Stomach (tissue), 9 donors: ENCODE measurements around the gene ARMC6. TPM values are rescaled to one million over a fixed set of nuclear protein-coding genes. Genes with fewer than 3 reads are reported as not detected.

ENCODE experiments used
- DNase-seq, 2 donors: peaks; one replicate each; pipeline versions ENCODE4 v3.0.0 to v3.0.0-alpha.2; 2013 to 2019
- H3K27ac ChIP-seq, 5 donors: fragments of 200-600 bp in 4 of 5; sonication (generic) in 4 of 5; one replicate each; pipeline ENCODE4 v1.5.1; 2013 to 2019; ENCODE audit warnings: mild to moderate bottlenecking in 1 of 5, moderate library complexity in 1 of 5
- H3K27me3 ChIP-seq, 3 donors: fragments of 200-600 bp; sonication (generic); one replicate each; pipeline ENCODE4 v1.5.1; 2017 to 2019; ENCODE audit warnings: mixed run types in 1 of 3
- H3K36me3 ChIP-seq, 4 donors: fragments of 200-600 bp; sonication (generic); 1 replicate in 3 of 4; 2 replicates in 1 of 4; pipeline ENCODE4 v1.5.1; 2016 to 2019
- H3K4me1 ChIP-seq, 4 donors: fragments of 200-600 bp; sonication (generic); one replicate each; pipeline ENCODE4 v1.5.1; 2016 to 2019
- H3K4me3 ChIP-seq, 4 donors: fragments of 200-600 bp; sonication (generic) in 3 of 4; one replicate each; pipeline ENCODE4 v1.5.1; 2016 to 2019; ENCODE audit warnings: mild to moderate bottlenecking in 1 of 4
- H3K9me3 ChIP-seq, 4 donors: fragments of 200-600 bp; sonication (generic); one replicate each; pipeline ENCODE4 v1.5.1; 2016 to 2019
- CTCF ChIP-seq, 7 experiments: fragments of 450-650 bp in 4 of 7; fragments of 200-600 bp in 3 of 7; sonication (generic) in 3 of 7; IDR thresholded peaks; one replicate each; pipeline ENCODE4 v1.5.1; 2016 to 2019; ENCODE audit warnings: antibody characterized with exemption in 7 of 7, control low read depth in 2 of 7, mild to moderate bottlenecking in 1 of 7
- EP300 ChIP-seq: sonication (generic); formaldehyde crosslinking; IDR thresholded peaks from one replicate; pipeline ENCODE4 v1.6.1; 2017; ENCODE audit warnings: antibody characterized with exemption
- POLR2A ChIP-seq, 4 donors: fragments of 450-650 bp; IDR thresholded peaks; one replicate each; pipeline ENCODE4 v1.6.1; 2016; ENCODE audit warnings: antibody characterized with exemption in 4 of 4, control low read depth in 2 of 4, mild to moderate bottlenecking in 1 of 4, moderate library complexity in 1 of 4
- POLR2AphosphoS5 ChIP-seq, 3 donors: sonication (generic); formaldehyde crosslinking; IDR thresholded peaks; one replicate each; pipeline ENCODE4 v1.6.1; 2016; ENCODE audit warnings: antibody characterized with exemption in 3 of 3
- WGBS, 5 donors: extraction: QIAGEN DNeasy Blood & Tissue Kit in 3 of 5; methylation state at CpG; one replicate each; pipeline versions ENCODE4 v1.1.5 to v1.1.7; 2013 to 2018; 5-methylcytosine and 5-hydroxymethylcytosine counted together
- intact Hi-C: fragments of 100-400 bp; cut with DNase I; formaldehyde crosslinking; loops from one replicate; pipeline ENCODE4 v1.15.1; 2023; ENCODE audit warnings: low total_unique reads
- polyA plus RNA-seq, 3 donors: library from polyadenylated mRNA; stranded (reverse); fragments of 200-250 nt; gene quantifications; one replicate each; pipeline ENCODE4 v1.2.3, GENCODE V29; 2013
- total RNA-seq, 5 donors: library from RNA; depleted of rRNA; stranded (reverse); fragments of >200 nt; gene quantifications; one replicate each; pipeline versions ENCODE4 v1.1.0 to v1.2.3, GENCODE V29; 2014 to 2016
- donor health status: healthy with polysubstance abuse.
- donor health status: Bipolar disorder and iron deficiency.
- donor health status: healthy.

The ARMC6 gene
- total and polyA plus RNA-seq, 8 donors, result 7.0 to 63.8 (median 21.1) TPM

- H3K36me3 ChIP-seq, result peaks cover 61 to 98% (median 97%) of the 10 kb centered on the region in 4 donors
- no peaks in the 10 kb centered on the region for H3K4me1 ChIP-seq
- intact Hi-C loops, result no loop called here
- no peak overlapping the region for H3K4me3 ChIP-seq
- H3K9me3 ChIP-seq, result no peaks in the 10 kb centered on the region
- WGBS, 5 donors, result 92 to 94% (median 92%) methylated on average over 18 of the region's 18 CpGs
- no peak overlapping the region for H3K27ac ChIP-seq
- DNase-seq, result no peak
- H3K27me3 ChIP-seq, result no peaks in the 10 kb centered on the region
- TF ChIP-seq POLR2AphosphoS5 (IDR thresholded peaks at IDR 0.05), result no peak
- TF ChIP-seq POLR2A (IDR thresholded peaks at IDR 0.05), result no peak
- TF ChIP-seq EP300, result no peak
- TF ChIP-seq CTCF (IDR thresholded peaks at IDR 0.05), result no peak
Observed at GRCh38 chr19:19004144-19004543, 29.3 kb upstream of the ARMC6 start.

DNA sequence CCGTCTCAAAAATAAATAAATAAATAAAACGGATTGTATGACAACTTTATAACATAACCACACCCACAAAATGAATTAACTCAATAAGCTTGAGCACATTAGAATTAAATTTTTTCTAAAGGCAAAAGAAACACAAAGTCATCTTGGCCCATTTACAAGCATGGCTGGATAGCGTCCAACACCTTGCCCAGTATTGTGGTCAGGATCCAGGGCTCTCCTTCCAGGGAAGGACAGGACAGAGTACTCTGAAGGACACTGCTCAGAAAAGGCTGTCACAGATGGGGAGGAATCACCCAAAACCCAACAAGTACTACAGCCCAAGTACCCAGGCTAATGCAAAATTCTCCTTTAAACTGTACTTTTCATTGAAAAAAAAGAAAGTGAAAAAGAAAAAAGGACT is 27.2 kb upstream of the ARMC6 start:
- no peaks in the 10 kb centered on the region for H3K27me3 ChIP-seq
- intact Hi-C loops, result no loop called here
- no peaks in the 10 kb centered on the region for H3K9me3 ChIP-seq
- TF ChIP-seq POLR2AphosphoS5 (IDR thresholded peaks at IDR 0.05), result no peak
- no peak for TF ChIP-seq CTCF (IDR thresholded peaks at IDR 0.05)
- TF ChIP-seq POLR2A (IDR thresholded peaks at IDR 0.05), result no peak
- no peak for TF ChIP-seq EP300
- H3K36me3 ChIP-seq, result peaks cover 68 to 99% (median 97%) of the 10 kb centered on the region in 4 donors
- WGBS, 5 donors, result 60 to 79% (median 70%) methylated on average over 3 of the region's 3 CpGs
- H3K27ac ChIP-seq, result no peak overlapping the region
- H3K4me1 ChIP-seq, result no peaks in the 10 kb centered on the region
- no peak for DNase-seq
- no peak overlapping the region for H3K4me3 ChIP-seq

DNA sequence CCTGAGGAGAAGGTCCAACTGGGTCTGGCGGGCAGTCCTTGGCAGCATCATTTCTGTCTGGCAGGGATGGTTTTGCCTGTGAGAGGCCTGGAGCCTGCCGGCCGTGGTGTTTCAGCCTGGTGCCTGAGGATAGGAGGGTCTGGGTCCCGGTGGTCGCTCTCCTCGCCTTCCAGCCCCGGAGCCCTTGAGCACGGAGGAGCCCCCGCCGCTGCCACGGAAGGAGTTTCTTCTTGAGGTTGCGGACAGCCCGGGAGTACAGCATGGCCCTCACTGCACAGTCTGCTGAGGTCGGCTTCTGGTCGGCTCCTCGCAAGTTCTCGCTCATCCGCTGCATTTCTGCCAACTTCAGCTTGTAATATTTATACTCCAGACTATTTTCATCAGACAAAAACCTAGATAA is 23.5 kb upstream of the ARMC6 start:
- TF ChIP-seq POLR2AphosphoS5 (IDR thresholded peaks at IDR 0.05) (no peak), POLR2A (IDR thresholded peaks at IDR 0.05) (no peak), EP300 (no peak), CTCF (IDR thresholded peaks at IDR 0.05) (no peak)
- Histone ChIP-seq H3K4me1 (no peaks in the 10 kb centered on the region), H3K27me3 (no peaks in the 10 kb centered on the region), H3K27ac (no peak overlapping the region), H3K9me3 (no peaks in the 10 kb centered on the region), H3K36me3 (peaks cover 61 to 100% (median 100%) of the 10 kb centered on the region in 4 donors), H3K4me3 (no peak overlapping the region)
- 92 to 97% (median 95%) methylated on average over 11 to 18 of the region's 18 CpGs for WGBS, 5 donors
- no peak for DNase-seq
- intact Hi-C loops, result no loop called here

GRCh38 chr19:19010551-19010950 is 22.9 kb upstream of the ARMC6 start:
- Histone ChIP-seq H3K4me1 (no peaks in the 10 kb centered on the region), H3K36me3 (peaks cover 56 to 100% (median 100%) of the 10 kb centered on the region in 4 donors), H3K27ac (no peak overlapping the region), H3K27me3 (no peaks in the 10 kb centered on the region), H3K9me3 (no peaks in the 10 kb centered on the region), H3K4me3 (no peak overlapping the region)
- no peak for TF ChIP-seq POLR2AphosphoS5 (IDR thresholded peaks at IDR 0.05)
- no peak for TF ChIP-seq CTCF (IDR thresholded peaks at IDR 0.05)
- TF ChIP-seq EP300, result no peak
- no peak for TF ChIP-seq POLR2A (IDR thresholded peaks at IDR 0.05)
- 92 to 98% (median 95%) methylated on average over 5 of the region's 5 CpGs for WGBS, 5 donors
- DNase-seq, result no peak
- intact Hi-C loops, result no loop called here
